Panc1 (cell line): Measurements from ENCODE around the gene ZGRF1. TPM values are rescaled to one million over a fixed set of nuclear protein-coding genes. Genes with fewer than 3 reads are reported as not detected.

Experiments used
- ATAC-seq: fragments of 200-7000 bp; cut with Tn5 transposase; 2 replicates; pipeline ENCODE4 v1.9.1; 2020; ENCODE audit warnings: mild to moderate bottlenecking, moderate library complexity
- BruUV-seq: library from RNA; stranded (reverse); fragments of 400-500 nt; replicated peaks from 2 replicates; lab custom pipeline; 2021; lab: Mats Ljungman, UMichigan
- CTCF ChIA-PET: fragments of 300-600 bp; sonication (Branson Sonifier 250); formaldehyde crosslinking; loops from one replicate; lab custom pipeline; 2022; ENCODE audit warnings: antibody characterized with exemption; lab: Charles Lee
- POLR2A ChIA-PET: fragments of 300-600 bp; sonication (Branson Sonifier 250); formaldehyde crosslinking; loops from one replicate; lab custom pipeline; 2022; ENCODE audit warnings: antibody characterized with exemption; lab: Charles Lee
- DNase-seq: peaks from one replicate; pipeline ENCODE4 v3.0.0-alpha.2; 2010; ENCODE audit warnings: low read depth, low spot score
- H3K27ac ChIP-seq: 2 replicates; pipeline ENCODE4 v1.5.1; 2011; ENCODE audit warnings: mild to moderate bottlenecking, low read length, inconsistent platforms
- H3K27me3 ChIP-seq: fragments of 200-500 bp; sonication (Bioruptor generic); 2 replicates; pipeline ENCODE4 v1.6.0; 2014; ENCODE audit warnings: low read length, inconsistent platforms; ENCODE audit not compliant: control insufficient read depth, insufficient read depth
- H3K36me3 ChIP-seq: fragments of 200-500 bp; sonication (Bioruptor generic); 2 replicates; pipeline ENCODE4 v1.5.1; 2014; ENCODE audit warnings: inconsistent platforms, mild to moderate bottlenecking, low read length, moderate library complexity; ENCODE audit not compliant: control insufficient read depth, insufficient read depth
- H3K4me1 ChIP-seq: 2 replicates; pipeline ENCODE4 v1.5.1; 2011; ENCODE audit warnings: inconsistent platforms, mild to moderate bottlenecking, low read length, moderate library complexity; ENCODE audit not compliant: control insufficient read depth, insufficient read depth
- H3K4me3 ChIP-seq, 2 experiments: 2 replicates each; pipeline ENCODE4 v1.5.1; 2011 to 2012; ENCODE audit warnings: low read depth in 2 of 2, low read length in 2 of 2, mild to moderate bottlenecking in 2 of 2, inconsistent platforms in 1 of 2, moderate library complexity in 1 of 2
- H3K9me3 ChIP-seq: fragments of 200-500 bp; sonication (Bioruptor generic); 2 replicates; pipeline ENCODE4 v1.5.1; 2014; ENCODE audit warnings: low read depth, mild to moderate bottlenecking, inconsistent platforms, low read length, moderate library complexity; ENCODE audit not compliant: control insufficient read depth, insufficient read depth
- POLR2AphosphoS5 ChIP-seq: IDR thresholded peaks from 2 replicates; pipeline ENCODE4 v1.6.1; 2012; ENCODE audit warnings: mild to moderate bottlenecking, low read depth, low read length, moderate library complexity
- SIN3A ChIP-seq: IDR thresholded peaks from 2 replicates; pipeline ENCODE4 v1.6.1; 2012; ENCODE audit warnings: low read depth, mild to moderate bottlenecking, low read length, moderate library complexity, borderline replicate concordance; ENCODE audit not compliant: insufficient read depth
- TCF7L2 ChIP-seq: IDR thresholded peaks from 2 replicates; pipeline ENCODE4 v1.6.1; 2011; ENCODE audit warnings: mild to moderate bottlenecking, low read depth, low read length, inconsistent platforms
- in situ Hi-C: cut with HindIII; loops from 2 replicates; pipeline ENCODE4 v1.10.0; 2016; ENCODE audit warnings: low sequenced_read_pairs, low pct_unique_long_range_greater_than_20kb
- intact Hi-C: fragments of 100-400 bp; cut with micrococcal nuclease; formaldehyde crosslinking; loops from one replicate; pipeline ENCODE4 v1.10.0; 2022; ENCODE audit not compliant: unreplicated experiment
- total RNA-seq: library from RNA; stranded (reverse); gene quantifications from one replicate; pipeline ENCODE4 v1.2.1, GENCODE V29; 2021; ENCODE audit not compliant: unreplicated experiment
- TF ChIP-seq, protein P1 (sequence below), 2 experiments: IDR thresholded peaks; 2 replicates each; pipeline ENCODE4 v1.6.1; 2011 to 2012; ENCODE audit warnings: low read depth in 2 of 2, control low read depth in 1 of 2, low read length in 1 of 2, mild to moderate bottlenecking in 1 of 2, moderate library complexity in 1 of 2; ENCODE audit not compliant: insufficient read depth in 1 of 2
- TF ChIP-seq, protein P2 (sequence below): fragments of 450-650 bp; IDR thresholded peaks from 2 replicates; pipeline ENCODE4 v1.5.1; 2017; ENCODE audit warnings: mild to moderate bottlenecking

The ZGRF1 gene
- total RNA-seq, 1 experiment from 2014 or later, result 7.4 TPM

DNA sequence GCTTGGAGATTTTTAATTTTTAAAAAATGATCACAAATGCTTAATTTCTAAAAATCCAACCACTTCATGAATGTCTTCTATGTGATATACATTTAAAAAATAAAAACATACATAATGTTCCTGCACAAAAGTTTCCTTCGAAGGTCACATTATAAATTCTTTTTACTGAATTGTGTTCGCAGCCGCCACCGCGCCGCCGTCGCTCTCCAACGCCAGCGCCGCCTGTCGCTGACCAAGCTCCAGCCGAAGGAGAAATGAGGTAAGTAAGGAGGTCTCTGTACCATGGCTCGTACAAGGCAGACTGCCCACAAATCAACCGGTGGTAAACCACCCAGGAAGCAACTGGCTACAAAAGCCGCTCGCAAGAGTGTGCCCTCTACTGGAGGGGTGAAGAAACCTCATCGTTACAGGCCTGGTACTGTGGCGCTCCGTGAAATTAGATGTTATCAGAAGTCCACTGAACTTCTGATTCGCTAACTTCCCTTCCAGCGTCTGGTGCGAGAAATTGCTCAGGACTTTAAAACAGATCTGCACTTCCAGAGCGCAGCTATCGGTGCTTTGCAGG, 71.9 kb downstream of the ZGRF1 start:
- no TSS peak for BruUV-seq
- Histone ChIP-seq H3K4me3 (no peak overlapping the region), H3K27ac (no peak overlapping the region), H3K36me3 (no peaks in the 10 kb centered on the region), H3K27me3 (no peaks in the 10 kb centered on the region), H3K9me3 (no peaks in the 10 kb centered on the region), H3K4me1 (no peaks in the 10 kb centered on the region)
- TF ChIP-seq, protein P1, sequence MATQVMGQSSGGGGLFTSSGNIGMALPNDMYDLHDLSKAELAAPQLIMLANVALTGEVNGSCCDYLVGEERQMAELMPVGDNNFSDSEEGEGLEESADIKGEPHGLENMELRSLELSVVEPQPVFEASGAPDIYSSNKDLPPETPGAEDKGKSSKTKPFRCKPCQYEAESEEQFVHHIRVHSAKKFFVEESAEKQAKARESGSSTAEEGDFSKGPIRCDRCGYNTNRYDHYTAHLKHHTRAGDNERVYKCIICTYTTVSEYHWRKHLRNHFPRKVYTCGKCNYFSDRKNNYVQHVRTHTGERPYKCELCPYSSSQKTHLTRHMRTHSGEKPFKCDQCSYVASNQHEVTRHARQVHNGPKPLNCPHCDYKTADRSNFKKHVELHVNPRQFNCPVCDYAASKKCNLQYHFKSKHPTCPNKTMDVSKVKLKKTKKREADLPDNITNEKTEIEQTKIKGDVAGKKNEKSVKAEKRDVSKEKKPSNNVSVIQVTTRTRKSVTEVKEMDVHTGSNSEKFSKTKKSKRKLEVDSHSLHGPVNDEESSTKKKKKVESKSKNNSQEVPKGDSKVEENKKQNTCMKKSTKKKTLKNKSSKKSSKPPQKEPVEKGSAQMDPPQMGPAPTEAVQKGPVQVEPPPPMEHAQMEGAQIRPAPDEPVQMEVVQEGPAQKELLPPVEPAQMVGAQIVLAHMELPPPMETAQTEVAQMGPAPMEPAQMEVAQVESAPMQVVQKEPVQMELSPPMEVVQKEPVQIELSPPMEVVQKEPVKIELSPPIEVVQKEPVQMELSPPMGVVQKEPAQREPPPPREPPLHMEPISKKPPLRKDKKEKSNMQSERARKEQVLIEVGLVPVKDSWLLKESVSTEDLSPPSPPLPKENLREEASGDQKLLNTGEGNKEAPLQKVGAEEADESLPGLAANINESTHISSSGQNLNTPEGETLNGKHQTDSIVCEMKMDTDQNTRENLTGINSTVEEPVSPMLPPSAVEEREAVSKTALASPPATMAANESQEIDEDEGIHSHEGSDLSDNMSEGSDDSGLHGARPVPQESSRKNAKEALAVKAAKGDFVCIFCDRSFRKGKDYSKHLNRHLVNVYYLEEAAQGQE (IDR thresholded peaks at IDR 0.05; ENCODE audit: insufficient read depth in 1 of 2, low read depth in 2 of 2, low read length in 1 of 2), result no peak
- no peak for TF ChIP-seq TCF7L2
- ChIA-PET CTCF (no interaction called here), POLR2A (no interaction called here)
- DNase-seq (no peak), ATAC-seq (no peak)
- intact Hi-C loops (no loop called here), in situ Hi-C loops (no loop called here)

DNA sequence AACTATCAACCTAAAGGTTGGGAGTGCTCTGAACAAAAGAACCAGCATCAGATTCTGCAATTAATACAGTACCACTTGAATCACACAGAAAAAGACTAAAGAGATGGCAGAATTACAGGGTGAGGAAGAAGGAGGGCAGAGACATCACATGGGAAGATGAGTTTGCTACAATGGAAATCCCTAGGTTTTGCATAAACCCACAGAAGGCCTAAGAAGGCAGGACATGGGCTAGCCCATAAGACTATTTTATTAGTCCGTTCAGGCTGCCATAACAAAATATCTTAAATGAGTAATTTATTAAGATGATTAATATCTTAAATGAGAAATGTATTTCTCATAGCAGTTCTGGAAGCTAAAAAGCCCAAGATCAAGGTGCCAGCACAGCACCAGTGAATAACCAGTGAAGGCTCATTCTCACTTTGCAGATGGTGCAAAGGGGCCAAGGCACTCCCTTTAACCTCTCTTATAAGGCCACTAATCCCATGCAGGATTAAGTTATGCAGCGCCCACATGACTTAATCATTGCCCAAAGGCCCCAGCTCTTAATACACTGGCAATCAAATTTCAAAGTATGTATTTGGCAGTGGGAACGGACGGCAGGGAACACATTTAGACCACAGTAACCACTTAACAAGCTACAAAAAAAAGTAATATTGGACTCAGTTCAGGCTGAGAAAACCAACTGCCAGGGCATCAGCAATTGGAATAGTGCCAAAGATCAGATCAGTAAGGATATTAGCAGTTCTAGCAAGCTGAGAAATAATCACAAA, 73.1 kb downstream of the ZGRF1 start:
- DNase-seq, result no peak
- intact Hi-C loops (no loop called here), in situ Hi-C loops (no loop called here)
- no TSS peak for BruUV-seq
- Histone ChIP-seq H3K4me1 (no peaks in the 10 kb centered on the region), H3K27ac (no peak overlapping the region), H3K36me3 (no peaks in the 10 kb centered on the region), H3K4me3 (no peak overlapping the region), H3K9me3 (no peaks in the 10 kb centered on the region), H3K27me3 (no peaks in the 10 kb centered on the region)
- ATAC-seq, result no peak
- TF ChIP-seq POLR2AphosphoS5, result no peak
- TF ChIP-seq TCF7L2, result no peak
- TF ChIP-seq SIN3A, result no peak
- TF ChIP-seq, protein P2, sequence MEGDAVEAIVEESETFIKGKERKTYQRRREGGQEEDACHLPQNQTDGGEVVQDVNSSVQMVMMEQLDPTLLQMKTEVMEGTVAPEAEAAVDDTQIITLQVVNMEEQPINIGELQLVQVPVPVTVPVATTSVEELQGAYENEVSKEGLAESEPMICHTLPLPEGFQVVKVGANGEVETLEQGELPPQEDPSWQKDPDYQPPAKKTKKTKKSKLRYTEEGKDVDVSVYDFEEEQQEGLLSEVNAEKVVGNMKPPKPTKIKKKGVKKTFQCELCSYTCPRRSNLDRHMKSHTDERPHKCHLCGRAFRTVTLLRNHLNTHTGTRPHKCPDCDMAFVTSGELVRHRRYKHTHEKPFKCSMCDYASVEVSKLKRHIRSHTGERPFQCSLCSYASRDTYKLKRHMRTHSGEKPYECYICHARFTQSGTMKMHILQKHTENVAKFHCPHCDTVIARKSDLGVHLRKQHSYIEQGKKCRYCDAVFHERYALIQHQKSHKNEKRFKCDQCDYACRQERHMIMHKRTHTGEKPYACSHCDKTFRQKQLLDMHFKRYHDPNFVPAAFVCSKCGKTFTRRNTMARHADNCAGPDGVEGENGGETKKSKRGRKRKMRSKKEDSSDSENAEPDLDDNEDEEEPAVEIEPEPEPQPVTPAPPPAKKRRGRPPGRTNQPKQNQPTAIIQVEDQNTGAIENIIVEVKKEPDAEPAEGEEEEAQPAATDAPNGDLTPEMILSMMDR, result no peak
- TF ChIP-seq, protein P1 (IDR thresholded peaks at IDR 0.05; ENCODE audit: insufficient read depth in 1 of 2, low read depth in 2 of 2, low read length in 1 of 2), result no peak
- ChIA-PET POLR2A (no interaction called here), CTCF (no interaction called here)
